Mucosa of descending colon (tissue), 3 donors: ENCODE measurements around the gene MARCKSL1. TPM values are rescaled to one million over a fixed set of nuclear protein-coding genes. Genes with fewer than 3 reads are reported as not detected.

Experiments
- ATAC-seq: fragments of 200-7000 bp; cut with Tn5 transposase; one replicate; pipeline ENCODE4 v1.9.1; 2020; ENCODE audit warnings: mild to moderate bottlenecking, moderate library complexity
- DNase-seq, 3 donors: peaks; one replicate each; pipeline ENCODE4 v3.0.0-alpha.2; 2020
- H3K36me3 ChIP-seq: fragments of 200-600 bp; one replicate; pipeline ENCODE4 v1.8.0; 2021; ENCODE audit warnings: low read depth, mild to moderate bottlenecking
- H3K4me1 ChIP-seq: fragments of 200-600 bp; one replicate; pipeline ENCODE4 v1.8.0; 2021; ENCODE audit warnings: low read depth, mild to moderate bottlenecking
- H3K4me3 ChIP-seq: fragments of 200-600 bp; one replicate; pipeline ENCODE4 v1.8.0; 2021; ENCODE audit warnings: mild to moderate bottlenecking
- H3K9me3 ChIP-seq: fragments of 200-600 bp; one replicate; pipeline ENCODE4 v1.8.0; 2021; ENCODE audit warnings: mild to moderate bottlenecking
- intact Hi-C, 2 donors: fragments of 100-400 bp; cut with DNase I in 1 of 2; cut with micrococcal nuclease in 1 of 2; formaldehyde crosslinking; loops; one replicate each; pipeline versions ENCODE4 v1.11.0 to v1.11.1; 2022; cut with DNase I, micrococcal nuclease
- total RNA-seq, 3 donors: library from RNA; stranded (reverse); fragmentation: NEBNext Ultra II Directional in 2 of 3; extraction: Animal tissue kit (Norgen Biotek cat#: 25700) in 2 of 3; gene quantifications; one replicate each; pipeline versions ENCODE4 v1.2.1 to v1.2.4, GENCODE V29; 2021 to 2023
- TF ChIP-seq, protein P1 (sequence below): fragments of 200-600 bp; IDR thresholded peaks from one replicate; pipeline ENCODE4 v1.8.0; 2022; ENCODE audit warnings: antibody characterized with exemption, mild to moderate bottlenecking
- donor health status: DM: no; HTN: no; CAD: no; lungs with moderate emphysema.
- donor health status: DM: no; HTN: no; CAD: no.
- donor health status: DM: no; HTN: yes; CAD: no.

The MARCKSL1 gene
- total RNA-seq, 3 donors from 2014 or later, result 37.0 to 149 (median 140) TPM

DNA sequence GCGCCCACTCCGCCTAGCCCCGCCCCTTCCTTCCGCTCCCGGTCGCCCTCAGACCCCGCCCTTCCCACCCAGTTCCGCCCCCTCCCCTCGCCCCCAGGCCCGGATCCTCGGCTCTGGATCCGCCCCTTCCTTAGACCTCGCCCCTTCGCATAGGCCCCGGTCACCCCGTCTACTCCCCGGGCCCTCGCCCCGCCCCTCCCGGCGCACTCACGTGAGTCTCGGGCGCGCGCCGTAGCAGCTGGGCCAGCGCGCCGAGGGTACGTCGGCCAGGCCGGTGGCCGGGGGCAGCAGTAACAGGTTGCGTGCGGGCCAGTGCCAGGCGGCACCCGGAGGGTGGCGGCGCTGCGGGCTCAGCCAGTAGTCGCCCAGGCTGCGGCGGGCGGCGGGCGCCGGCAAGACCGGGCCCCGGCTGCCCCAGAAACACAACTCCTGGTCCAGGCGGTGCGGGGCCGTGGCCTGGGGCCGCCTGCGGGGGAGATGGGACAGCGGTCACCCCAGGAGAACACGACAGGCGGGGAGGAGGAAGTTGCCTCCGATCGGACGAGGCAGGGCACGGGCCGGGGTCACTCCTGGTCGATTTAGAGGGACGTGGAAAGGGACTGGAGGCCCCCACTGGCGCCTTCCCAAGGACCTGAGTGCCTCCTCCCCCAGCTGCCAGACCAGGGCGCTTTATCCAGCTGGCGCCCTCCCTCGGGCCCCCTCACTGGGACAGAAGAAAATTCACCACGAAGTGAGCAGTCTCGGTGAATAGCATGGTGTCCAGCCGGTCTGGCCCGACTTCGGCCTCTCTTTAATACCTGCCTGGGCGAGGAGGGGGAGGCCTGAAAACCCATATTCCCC lies 15.6 kb upstream of the MARCKSL1 start:
- TF ChIP-seq, protein P1, sequence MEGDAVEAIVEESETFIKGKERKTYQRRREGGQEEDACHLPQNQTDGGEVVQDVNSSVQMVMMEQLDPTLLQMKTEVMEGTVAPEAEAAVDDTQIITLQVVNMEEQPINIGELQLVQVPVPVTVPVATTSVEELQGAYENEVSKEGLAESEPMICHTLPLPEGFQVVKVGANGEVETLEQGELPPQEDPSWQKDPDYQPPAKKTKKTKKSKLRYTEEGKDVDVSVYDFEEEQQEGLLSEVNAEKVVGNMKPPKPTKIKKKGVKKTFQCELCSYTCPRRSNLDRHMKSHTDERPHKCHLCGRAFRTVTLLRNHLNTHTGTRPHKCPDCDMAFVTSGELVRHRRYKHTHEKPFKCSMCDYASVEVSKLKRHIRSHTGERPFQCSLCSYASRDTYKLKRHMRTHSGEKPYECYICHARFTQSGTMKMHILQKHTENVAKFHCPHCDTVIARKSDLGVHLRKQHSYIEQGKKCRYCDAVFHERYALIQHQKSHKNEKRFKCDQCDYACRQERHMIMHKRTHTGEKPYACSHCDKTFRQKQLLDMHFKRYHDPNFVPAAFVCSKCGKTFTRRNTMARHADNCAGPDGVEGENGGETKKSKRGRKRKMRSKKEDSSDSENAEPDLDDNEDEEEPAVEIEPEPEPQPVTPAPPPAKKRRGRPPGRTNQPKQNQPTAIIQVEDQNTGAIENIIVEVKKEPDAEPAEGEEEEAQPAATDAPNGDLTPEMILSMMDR, result no peak
- ATAC-seq (peak; percentile 95), DNase-seq (peak; percentile 94 to 97 (median 96))
- Histone ChIP-seq H3K4me3 (peak overlapping the region; percentile 36), H3K4me1 (peaks cover 9% of the 10 kb centered on the region), H3K9me3 (no peaks in the 10 kb centered on the region), H3K36me3 (no peaks in the 10 kb centered on the region)
- intact Hi-C loops, result no loop called here

DNA sequence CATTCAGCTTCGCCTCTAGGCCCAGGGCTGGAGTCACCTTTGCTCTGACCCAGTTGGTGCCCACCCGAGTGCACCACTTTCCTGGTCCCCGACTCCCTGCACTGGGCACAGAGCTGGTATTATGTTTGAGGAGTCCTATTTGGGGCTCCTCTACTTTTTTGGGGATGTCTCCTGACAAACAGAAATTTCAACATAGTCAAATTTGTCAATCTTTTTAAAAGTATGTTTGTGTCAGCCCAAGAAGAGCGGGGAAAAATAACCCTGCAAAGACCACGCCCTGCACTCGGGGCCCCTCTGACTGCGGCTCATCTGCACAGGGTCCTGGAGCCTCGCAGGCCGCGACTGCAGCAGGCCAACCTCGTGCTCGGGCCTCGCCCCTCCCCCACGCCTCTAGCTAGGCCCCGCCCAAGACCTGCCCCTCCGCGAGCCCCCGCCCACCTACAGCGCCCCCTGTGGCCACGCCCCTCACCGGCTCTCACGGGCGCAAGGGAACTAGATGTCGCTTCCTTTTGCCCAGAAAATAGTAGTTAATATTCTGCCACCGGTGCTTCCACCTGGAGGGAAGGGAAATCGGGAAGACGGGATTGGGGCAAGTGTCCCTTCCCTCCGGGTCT lies 14.9 kb upstream of the MARCKSL1 start:
- no peaks in the 10 kb centered on the region for H3K9me3 ChIP-seq
- DNase-seq (peak; percentile 84 to 89 (median 88)), ATAC-seq (peak; percentile 88)
- H3K36me3 ChIP-seq, result no peaks in the 10 kb centered on the region
- peak overlapping the region; percentile 36 for H3K4me3 ChIP-seq
- peaks cover 9% of the 10 kb centered on the region for H3K4me1 ChIP-seq
- TF ChIP-seq, protein P1, result no peak
- intact Hi-C loops, result no loop called here

DNA sequence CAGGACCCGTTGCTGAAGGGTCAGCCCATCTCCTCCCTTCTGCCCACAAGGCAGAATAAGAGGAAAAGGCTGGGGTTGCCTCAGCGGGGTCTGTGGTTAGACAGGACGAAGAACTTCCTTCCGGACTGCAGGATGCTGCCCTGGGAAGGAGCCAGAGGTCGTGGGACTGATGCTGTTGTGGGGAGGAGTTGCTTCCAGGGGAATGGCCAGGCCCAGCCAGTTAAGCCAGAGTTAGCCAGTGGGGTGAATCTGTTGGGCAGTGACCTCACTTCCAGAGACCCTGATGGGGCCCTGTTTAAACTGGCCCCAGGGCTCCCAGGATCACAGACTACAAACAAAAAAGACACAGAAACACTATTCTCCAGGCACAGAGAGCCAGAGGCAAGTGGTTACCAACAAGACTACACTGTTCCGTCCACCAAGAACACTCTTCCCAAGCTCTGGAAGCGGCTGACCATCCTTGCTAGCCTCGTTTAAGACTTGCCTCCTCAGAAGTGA lies 13.2 kb upstream of the MARCKSL1 start:
- no peak overlapping the region for H3K4me3 ChIP-seq
- no peaks in the 10 kb centered on the region for H3K36me3 ChIP-seq
- no peaks in the 10 kb centered on the region for H3K9me3 ChIP-seq
- intact Hi-C loops, result no loop called here
- peak in 1 of 3 donors; percentile 64 for DNase-seq
- TF ChIP-seq, protein P1, result no peak
- no peak for ATAC-seq
- H3K4me1 ChIP-seq, result peaks cover 13% of the 10 kb centered on the region

DNA sequence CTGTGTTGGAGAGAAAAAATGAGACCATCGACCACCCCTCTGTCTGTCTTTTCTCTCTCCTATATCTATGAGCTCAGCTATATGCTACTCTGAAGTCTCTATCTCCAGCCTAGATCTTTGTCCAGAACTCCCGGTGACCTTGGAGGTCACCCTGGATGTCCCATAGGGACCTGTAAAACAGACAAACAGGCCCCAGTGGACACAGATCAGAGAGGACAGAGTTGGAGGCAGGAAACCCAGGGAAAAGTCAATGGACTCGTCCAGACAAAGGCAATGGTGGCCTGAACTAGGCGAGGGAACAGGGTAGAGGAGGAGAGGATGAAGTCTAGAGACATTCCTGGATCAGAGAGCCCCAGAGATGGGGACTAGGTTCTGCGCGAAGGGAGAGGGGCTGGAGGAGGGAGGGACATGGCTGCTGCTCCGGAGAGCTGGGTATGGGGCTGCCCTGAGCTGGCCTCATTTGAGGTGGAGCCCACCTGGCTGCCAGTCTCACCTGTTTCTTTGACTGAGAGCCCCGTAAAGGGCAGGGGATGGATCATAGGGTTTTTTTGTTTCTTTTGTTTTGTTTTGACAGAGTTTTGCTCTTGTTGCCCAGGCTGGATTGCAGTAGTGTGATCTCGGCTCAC lies 10.6 kb upstream of the MARCKSL1 start:
- H3K4me1 ChIP-seq, result peaks cover 4% of the 10 kb centered on the region
- peak in 1 of 3 donors; percentile 36 for DNase-seq
- intact Hi-C loops, result no loop called here
- no peak for ATAC-seq
- no peaks in the 10 kb centered on the region for H3K36me3 ChIP-seq
- no peak overlapping the region for H3K4me3 ChIP-seq
- TF ChIP-seq, protein P1, result no peak
- no peaks in the 10 kb centered on the region for H3K9me3 ChIP-seq

DNA sequence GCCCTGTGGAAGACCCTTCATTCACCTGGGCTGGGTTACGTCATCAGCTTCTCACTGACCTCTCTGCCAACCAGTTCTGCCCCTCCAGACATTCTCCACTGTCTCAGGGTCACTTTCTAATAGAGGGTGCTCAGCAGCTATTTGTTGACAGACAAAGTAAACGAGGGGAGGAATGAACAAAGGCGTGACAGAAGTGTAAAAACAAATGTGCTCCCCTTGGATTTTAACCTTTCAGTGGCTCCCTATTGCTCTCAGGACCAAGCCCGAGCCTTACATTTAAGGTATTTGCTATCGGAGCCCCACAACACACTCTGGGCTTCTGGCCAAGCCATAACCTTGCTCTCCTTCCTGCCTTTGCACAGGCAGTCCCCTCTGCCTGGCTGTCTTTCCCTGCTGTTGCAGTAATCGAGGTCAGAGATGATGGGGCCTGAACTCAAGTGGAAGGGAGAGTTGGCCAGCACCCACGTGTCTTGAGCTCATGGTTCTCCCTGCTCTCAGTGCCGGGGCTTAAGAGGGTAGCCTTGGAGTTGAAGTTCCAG lies 9.3 kb upstream of the MARCKSL1 start:
- no peaks in the 10 kb centered on the region for H3K9me3 ChIP-seq
- peaks cover 4% of the 10 kb centered on the region for H3K4me1 ChIP-seq
- DNase-seq (peak in 2 of 3 donors; percentile 49 to 58), ATAC-seq (peak; percentile 68)
- no peaks in the 10 kb centered on the region for H3K36me3 ChIP-seq
- H3K4me3 ChIP-seq, result no peak overlapping the region
- intact Hi-C loops, result no loop called here
- TF ChIP-seq, protein P1, result no peak
